ENCODE results near the gene ZSCAN5C. TPM values are rescaled to one million over a fixed set of nuclear protein-coding genes. Genes with fewer than 3 reads are reported as not detected.

The ZSCAN5C gene
- total RNA-seq, 1 donor from 2014 or later, result not detected

Other genes starting within 250 kb of the ZSCAN5C start
- gene NLRP5, start 215.5 kb upstream of the ZSCAN5C start, total RNA-seq, result not detected in 2 replicates
- gene ZNF787, start 81.0 kb upstream of the ZSCAN5C start, total RNA-seq, result 20.9 and 31.0 TPM in 2 replicates
- gene ZNF444, start 61.0 kb upstream of the ZSCAN5C start, total RNA-seq, result 8.1 and 12.5 TPM in 2 replicates
- not detected in 2 replicates for gene GALP, start 26.3 kb upstream of the ZSCAN5C start, total RNA-seq
- not detected in 2 replicates for gene ZSCAN5B, start 4.5 kb upstream of the ZSCAN5C start, total RNA-seq
- gene EDDM13, start 70.5 kb downstream of the ZSCAN5C start, total RNA-seq, result 1.3 and 2.4 TPM in 2 replicates
- gene ZSCAN5A, start 112.6 kb downstream of the ZSCAN5C start, total RNA-seq, result 4.1 and 7.1 TPM in 2 replicates
- 2.0 and 4.0 TPM in 2 replicates for gene ZNF582, start 191.3 kb downstream of the ZSCAN5C start, total RNA-seq
- gene ZNF583, start 202.1 kb downstream of the ZSCAN5C start, total RNA-seq, result 2.0 and 5.8 TPM in 2 replicates

Data from lung microvascular endothelial cell (primary cell).